ENCODE measurements around the gene NUDT17.

The NUDT17 gene

GRCh38 chr1:145845514-145846161, at the start of gene NUDT17:
Gene NUDT17 (plus strand): TSS chr1:145845630. CDS start chr1:145845641, 11 bp downstream.
- peak; percentile 76 for TF ChIP-seq TOX (CRISPR knock-in tag; IDR thresholded peaks at IDR 0.05; ENCODE audit: borderline replicate concordance)
- 0 out of 2 replicates have a peak, but pooled peaks have one; percentile 27 for TF ChIP-seq ZFP3 (CRISPR knock-in tag; IDR thresholded peaks at IDR 0.05)
- TF ChIP-seq CSRNP3 (CRISPR knock-in tag; IDR thresholded peaks at IDR 0.05), result peak; percentile 11; the same call in 1 of the 2 replicates
- TF ChIP-seq PATZ1 (CRISPR knock-in tag; IDR thresholded peaks at IDR 0.05; ENCODE audit: borderline replicate concordance), result peak; percentile 85
- no peak for TF ChIP-seq CSDC2 (CRISPR knock-in tag; IDR thresholded peaks at IDR 0.05)
- TF ChIP-seq ZNF70 (CRISPR knock-in tag; IDR thresholded peaks at IDR 0.05), result no peak; the same call in 1 of the 2 replicates
- TF ChIP-seq POU6F1 (CRISPR knock-in tag; IDR thresholded peaks at IDR 0.05; ENCODE audit: borderline replicate concordance, low read depth), result peak; percentile 80; the same call in 1 of the 2 replicates
- TF ChIP-seq ZNF8 (CRISPR knock-in tag; IDR thresholded peaks at IDR 0.05), result no peak
- peak; percentile 12; the same call in 1 of the 2 replicates for TF ChIP-seq RARB (CRISPR knock-in tag; IDR thresholded peaks at IDR 0.05)
- TF ChIP-seq GLIS3 (CRISPR knock-in tag; IDR thresholded peaks at IDR 0.05), result no peak
- no peak for TF ChIP-seq SNAI2 (CRISPR knock-in tag; IDR thresholded peaks at IDR 0.05)
- ATAC-seq, result peak; percentile 84

- TF ChIP-seq ZC3H10 (CRISPR knock-in tag; IDR thresholded peaks at IDR 0.05), result no peak
- TF ChIP-seq OSR1 (CRISPR knock-in tag; IDR thresholded peaks at IDR 0.05), result no peak
- TF ChIP-seq SNAI2 (CRISPR knock-in tag; IDR thresholded peaks at IDR 0.05), result no peak
- no peak for TF ChIP-seq ZNF70 (CRISPR knock-in tag; IDR thresholded peaks at IDR 0.05)
- no peak for TF ChIP-seq ARNTL (CRISPR knock-in tag; IDR thresholded peaks at IDR 0.05; ENCODE audit: borderline replicate concordance, low read depth)
- ATAC-seq, result no peak
Measured at GRCh38 chr1:145796753-145797152, 48.7 kb upstream of the NUDT17 start.

GRCh38 chr1:145799806-145800205, 45.6 kb upstream of the NUDT17 start:
- ATAC-seq, result no peak

More at GRCh38 chr1:145799806-145800205, 45.6 kb upstream of the NUDT17 start:
- TF ChIP-seq ESRRG (CRISPR knock-in tag; IDR thresholded peaks at IDR 0.05) (no peak), CREB5 (CRISPR knock-in tag; IDR thresholded peaks at IDR 0.05; ENCODE audit: low read depth) (no peak), ZC3H10 (CRISPR knock-in tag; IDR thresholded peaks at IDR 0.05) (no peak), BACH2 (CRISPR knock-in tag; IDR thresholded peaks at IDR 0.05; ENCODE audit: borderline replicate concordance) (no peak), PATZ1 (CRISPR knock-in tag; IDR thresholded peaks at IDR 0.05; ENCODE audit: borderline replicate concordance) (no peak), ZFP30 (CRISPR knock-in tag; IDR thresholded peaks at IDR 0.05) (no peak), ZNF70 (CRISPR knock-in tag; IDR thresholded peaks at IDR 0.05) (no peak), RARB (CRISPR knock-in tag; IDR thresholded peaks at IDR 0.05) (no peak)

All from SK-N-SH treated with all-trans-retinoic acid at 6 μM for 48 hours (cell line).